Putamen (tissue), 1 donor: ENCODE measurements around the gene KLK12.

Experiments
- DNase-seq: peaks from one replicate; pipeline ENCODE4 v3.0.0-alpha.2; 2016; ENCODE audit warnings: low spot score

Gene KLK12

GRCh38 chr19:50981587-50982146 is 53.1 kb downstream of the KLK12 start:
- no peak for DNase-seq

DNA sequence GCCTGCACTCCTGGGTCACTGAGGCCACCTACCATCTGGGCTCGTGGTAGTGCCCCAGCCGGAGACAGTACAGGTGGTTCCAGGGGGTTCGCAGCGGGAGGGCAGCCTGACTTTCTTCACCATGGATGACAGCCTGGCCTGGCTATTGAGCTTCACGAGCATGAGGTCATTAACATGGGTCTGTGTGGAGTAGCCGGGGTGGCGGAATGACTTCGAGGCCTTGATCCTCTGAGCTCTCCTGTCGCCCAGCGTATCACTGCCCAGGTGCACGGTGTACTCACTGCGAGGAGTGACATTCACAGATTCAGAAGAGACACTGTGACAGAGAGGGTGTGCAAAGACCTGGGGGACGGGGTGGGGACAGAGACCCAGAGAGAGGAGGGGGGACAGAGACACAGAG is 54.6 kb downstream of the KLK12 start:
- no peak for DNase-seq

DNA sequence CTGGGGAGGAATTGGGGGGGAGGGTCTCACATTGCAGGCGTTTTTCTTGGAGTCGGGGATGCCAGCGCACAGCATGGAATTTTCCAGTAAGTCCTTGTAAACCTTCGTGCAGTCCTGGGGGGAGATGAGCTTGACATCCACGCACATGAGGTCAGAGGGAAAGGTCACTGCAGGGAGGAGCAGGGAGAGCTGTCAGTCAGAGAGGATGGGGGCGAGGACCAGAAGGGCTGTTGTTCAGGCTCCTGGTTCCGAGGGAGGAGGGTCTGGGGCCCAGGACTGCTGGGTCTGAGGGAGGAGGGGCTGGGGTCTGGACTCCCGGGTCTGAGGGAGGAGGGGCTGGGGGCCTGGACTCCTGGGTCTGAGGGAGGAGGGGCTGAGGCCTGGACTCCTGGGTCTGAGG is 55.0 kb downstream of the KLK12 start:
- DNase-seq, result no peak
